Stimulated activated CD8-positive, alpha-beta memory T cell treated with anti-CD3 and anti-CD28 coated beads, Interleukin-15, amount 100 ng/mL, for 1 hour (primary cell): ENCODE results near the gene CDK17.
"Not testable (repeated sequence)": the region's sequence is repeated elsewhere in the genome, so short reads cannot be mapped to it uniquely, and the experiment has no call there.

Experiments used
- DNase-seq: peaks from one replicate; pipeline ENCODE4 v3.0.0-alpha.2; 2020; ENCODE audit warnings: low read depth

The CDK17 gene

DNA sequence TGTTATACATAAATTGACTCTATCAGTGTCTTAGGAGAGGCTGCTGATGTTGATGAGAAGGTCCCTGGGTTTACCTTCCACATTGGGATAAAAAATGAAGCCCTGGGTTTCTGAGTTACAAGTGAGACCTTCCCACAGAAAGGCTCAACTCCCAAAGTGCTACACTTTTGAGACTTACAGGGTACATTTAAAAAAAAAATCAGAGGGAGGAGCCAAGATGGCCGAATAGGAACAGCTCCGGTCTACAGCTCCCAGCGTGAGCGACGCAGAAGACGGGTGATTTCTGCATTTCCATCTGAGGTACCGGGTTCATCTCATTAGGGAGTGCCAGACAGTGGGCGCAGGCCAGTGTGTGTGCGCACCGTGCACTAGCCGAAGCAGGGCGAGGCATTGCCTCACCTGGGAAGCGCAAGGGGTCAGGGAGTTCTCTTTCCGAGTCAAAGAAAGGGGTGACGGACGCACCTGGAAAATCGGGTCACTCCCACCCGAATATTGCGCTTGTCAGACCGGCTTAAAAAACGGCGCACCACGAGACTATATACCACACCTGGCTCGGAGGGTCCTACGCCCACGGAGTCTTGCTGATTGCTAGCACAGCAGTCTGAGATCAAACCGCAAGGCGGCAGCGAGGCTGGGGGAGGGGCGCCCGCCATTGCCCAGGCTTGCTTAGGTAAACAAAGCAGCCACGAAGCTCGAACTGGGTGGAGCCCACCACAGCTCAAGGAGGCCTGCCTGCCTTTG is 84.3 kb downstream of the CDK17 start:
- DNase-seq: not testable (repeated sequence)

- DNase-seq: no peak
Observed at GRCh38 chr12:96314723-96315122, 85.5 kb downstream of the CDK17 start.

DNA sequence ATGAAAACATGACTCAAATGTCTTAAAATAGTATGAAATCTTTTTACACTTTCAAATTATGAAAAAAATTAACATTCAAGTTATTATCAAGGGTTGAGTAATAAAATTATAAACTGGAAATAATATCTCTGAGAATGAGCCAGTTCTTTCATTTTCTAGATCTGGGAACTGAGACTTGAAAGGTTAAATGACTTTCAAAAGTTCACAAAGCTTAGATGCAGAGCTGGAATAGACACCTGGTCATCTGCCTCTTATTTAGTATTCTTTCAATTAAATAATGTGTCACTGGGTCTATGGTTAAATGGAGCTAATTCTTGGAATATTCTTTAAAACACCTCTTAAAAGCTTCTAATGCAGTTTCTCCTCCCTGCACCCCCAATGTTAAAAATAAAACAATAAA is 86.6 kb downstream of the CDK17 start:
- DNase-seq: no peak

DNA sequence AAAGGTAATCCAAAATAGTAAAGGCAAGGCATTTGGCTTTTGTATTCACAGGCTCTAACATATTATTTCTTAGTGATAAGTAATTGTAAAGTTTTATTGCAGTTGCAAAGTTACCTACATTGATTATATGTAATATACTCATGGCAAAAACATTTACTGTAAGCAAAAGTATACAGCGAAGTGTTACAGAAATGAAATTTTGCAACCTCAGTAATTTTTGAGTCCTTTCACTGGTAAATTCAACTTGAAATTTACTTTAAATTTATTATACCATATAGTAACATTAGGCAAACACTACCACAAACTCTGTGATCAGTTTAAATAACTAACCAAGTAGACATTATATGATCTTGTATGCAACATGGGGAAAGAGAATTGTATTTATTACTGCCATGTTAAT is 89.0 kb downstream of the CDK17 start:
- DNase-seq: no peak

DNA sequence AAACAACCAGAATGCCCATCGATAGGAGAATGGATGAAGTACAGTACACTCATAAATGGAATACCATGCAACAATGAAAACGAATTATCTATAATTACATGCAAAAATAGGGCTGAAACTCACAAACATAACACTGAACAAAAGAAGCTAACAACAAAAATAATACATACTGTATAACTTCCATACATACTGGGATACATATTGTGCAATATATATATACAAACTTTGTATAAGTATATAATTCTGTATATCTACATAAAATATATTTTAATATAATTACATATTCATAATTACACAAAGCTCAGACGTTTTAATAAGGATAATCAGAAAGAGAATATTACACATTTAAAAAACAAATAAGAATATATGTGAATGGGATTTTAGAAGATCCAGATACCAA is 90.2 kb downstream of the CDK17 start:
- no peak for DNase-seq

- no peak for DNase-seq
Observed at GRCh38 chr12:96308881-96309280, 91.4 kb downstream of the CDK17 start.

DNA sequence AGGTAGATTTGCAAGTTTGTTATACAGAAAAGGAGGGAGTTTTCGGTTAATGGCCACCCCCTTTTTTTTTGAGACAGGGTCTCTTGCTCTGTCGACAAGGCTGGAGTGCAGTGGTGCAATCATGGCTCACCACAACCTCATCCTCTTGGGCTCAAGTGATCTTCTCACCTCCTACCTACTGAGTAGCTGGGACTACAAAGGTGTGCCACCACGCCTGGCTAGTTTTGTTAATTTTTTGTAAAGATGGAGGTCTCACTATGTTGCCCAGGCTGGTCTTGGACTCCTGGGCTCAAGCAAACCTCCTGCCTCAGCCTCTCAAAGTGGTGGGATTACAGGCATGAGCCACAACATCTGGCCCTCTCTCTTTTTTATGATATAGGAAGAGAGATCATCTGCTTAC is 94.6 kb downstream of the CDK17 start:
- DNase-seq: no peak

DNA sequence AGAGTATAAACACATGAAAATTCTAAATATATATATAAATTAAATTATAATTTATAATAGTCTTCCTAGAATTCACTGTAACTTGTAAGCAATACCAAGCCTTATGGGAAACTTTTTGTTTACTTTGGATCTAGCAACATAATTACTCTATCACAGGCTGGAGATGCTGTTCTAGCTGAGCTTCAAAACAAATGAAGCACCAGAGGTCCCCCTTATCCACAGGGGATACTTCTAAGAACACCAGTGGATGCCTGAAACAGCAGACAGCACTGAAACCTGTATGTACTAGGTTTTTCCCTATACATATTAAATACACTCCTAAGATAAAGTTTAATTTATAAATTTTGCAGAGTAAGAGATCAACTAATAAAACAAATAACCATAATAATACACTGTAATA is 96.6 kb downstream of the CDK17 start:
- no peak for DNase-seq

DNA sequence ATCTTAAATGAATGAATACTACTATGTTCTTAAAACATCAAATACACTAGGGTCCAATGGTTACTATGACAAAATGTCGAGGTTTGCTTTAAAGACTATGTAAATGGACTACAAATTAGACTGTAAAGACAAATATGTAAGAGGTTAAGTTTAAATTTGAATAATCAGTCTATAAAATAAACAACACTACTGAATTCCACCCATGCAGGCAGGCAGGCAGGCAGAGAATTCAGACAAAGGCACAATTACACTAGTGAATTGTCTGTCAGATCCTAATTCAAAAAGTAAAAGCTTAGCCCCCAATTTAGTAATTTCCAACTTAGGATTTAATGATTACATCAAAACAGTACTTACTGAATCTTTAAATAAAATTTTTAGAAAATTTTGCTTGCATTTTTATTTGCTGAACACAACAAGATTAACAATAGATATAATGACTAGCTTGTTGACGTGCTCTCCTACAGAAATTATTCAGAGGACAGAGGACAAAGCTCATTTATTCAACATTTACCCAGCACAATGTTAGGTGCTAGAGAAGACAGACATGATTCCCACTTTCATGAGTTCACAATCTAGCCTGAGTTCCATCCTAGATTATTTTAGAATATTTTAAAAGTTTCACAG is 97.4 kb downstream of the CDK17 start:
- DNase-seq: no peak

DNA sequence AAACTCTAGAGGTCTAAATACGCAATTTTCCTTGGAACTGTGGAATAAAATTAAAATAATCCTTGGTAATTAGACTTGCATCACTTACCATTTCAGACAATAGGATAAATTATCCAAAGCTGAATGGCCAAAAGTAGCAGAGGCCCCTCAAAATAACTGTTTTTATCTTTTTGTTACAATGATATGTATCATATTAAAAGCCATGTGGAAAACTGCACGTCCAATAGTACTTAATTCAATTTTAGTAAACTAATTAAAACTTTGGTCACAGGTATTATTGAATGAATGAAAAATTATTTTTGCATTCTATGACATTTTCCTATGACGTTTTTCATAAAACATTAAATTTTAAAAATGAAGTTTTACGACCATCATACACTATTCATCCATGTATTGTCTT is 98.5 kb downstream of the CDK17 start:
- DNase-seq: no peak

- DNase-seq: no peak
Observed at GRCh38 chr12:96300064-96300463, 100.2 kb downstream of the CDK17 start.

GRCh38 chr12:96297504-96297903 is 102.7 kb downstream of the CDK17 start:
- no peak for DNase-seq

DNA sequence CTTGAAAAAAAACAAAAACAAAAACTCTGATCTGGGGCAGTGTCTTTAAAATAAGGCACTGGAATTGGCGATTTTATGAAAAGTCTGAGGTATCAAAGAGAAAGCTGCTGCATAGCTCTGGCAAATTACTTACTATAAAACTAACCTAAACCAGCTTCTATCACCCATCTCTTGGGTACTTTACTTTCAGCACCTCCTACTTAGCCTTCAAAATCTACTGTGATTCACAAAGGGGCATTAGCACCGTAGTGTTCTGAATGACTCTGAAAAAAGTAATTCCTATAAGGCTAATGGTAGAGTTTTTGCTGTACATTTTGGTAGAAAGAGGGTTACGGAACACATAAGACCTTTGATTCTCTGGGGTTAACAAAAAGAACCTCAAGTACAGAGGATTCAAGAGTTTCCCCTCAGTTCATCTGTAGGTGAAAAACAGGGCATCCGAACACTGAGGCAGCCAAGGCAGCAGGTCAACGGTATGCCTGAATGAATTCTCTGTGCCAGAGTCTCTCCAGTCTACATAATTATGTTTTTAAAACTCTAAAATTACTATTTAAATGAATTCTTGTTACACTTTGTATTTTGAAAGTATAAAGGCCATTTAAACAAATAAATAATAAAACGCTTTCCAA is 104.6 kb downstream of the CDK17 start:
- no peak for DNase-seq

DNA sequence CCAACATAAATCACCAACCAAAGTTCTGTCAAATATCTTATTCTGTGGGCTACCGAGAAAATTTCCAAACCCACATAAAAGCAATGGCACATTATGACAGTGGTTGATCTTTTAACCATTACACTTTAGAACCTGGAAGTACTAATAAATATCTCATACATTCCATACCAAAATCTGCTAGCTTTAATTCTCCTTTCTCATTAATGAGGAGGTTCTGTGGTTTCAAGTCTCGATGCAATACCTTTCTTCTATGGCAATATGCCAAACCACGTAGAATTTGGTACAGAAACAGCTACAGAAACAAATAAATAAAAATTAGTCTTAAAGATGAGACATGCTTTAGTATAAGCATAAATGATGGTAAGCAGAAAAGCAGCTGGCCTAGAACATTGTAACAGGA is 105.4 kb downstream of the CDK17 start:
- DNase-seq: no peak

DNA sequence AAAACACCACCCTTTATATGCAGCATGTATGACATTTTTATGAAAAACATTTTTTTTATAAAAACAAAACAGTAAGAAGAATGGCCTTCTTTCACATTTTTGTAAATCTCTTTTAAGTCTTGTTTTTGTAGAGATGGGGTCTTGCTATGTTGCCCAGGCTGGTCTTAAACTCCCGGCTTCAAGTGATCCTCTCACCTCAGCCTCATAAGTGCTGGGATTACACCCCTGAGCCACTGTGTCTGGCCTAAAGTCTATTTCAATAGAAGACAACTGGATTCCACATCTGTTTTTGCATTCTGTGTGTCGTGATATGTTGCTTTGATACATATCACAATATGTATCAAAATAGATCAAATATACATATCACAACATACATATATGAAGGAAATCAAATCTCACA is 107.1 kb downstream of the CDK17 start:
- no peak for DNase-seq

DNA sequence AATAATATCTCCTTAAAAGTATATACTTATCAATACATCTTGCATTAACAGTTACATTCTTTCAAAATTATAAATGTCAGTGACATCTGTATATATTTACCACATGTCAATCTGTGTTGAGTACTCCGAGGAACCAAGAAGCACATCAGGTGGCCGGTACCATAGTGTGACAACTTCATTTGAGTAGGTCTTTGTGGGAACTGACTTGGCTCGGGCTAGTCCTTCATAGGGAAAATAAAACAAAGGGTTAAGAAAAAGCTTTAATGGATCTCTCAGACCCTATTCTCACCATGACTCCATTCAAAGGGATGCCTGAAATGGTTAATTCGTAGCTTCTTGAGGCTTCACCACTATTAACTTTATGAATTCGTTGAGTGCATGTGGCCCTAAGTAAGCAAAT is 111.2 kb downstream of the CDK17 start:
- no peak for DNase-seq

GRCh38 chr12:96285158-96285557 is 115.1 kb downstream of the CDK17 start:
- DNase-seq: no peak

DNA sequence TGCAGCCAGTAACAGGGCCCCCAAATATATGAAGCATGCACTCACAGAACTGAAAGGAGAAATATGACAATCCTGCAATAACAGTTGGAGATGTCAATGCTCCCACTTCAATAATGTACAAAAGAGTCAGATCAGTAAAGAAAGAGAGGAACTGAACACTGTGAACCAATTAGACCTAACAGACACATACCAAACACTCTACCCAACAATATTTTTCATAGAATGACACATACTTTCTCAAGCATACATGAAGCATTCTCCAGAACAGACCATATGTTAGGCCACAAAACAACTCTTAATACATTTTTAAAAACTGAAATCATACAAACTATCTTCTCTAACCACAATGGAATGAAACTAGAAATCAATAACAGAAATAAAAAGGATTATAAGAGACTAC is 125.9 kb downstream of the CDK17 start:
- DNase-seq: no peak

- DNase-seq: no peak
Observed at GRCh38 chr12:96271469-96272199, 128.6 kb downstream of the CDK17 start.

GRCh38 chr12:96266238-96266637 is 134.0 kb downstream of the CDK17 start:
- no peak for DNase-seq

DNA sequence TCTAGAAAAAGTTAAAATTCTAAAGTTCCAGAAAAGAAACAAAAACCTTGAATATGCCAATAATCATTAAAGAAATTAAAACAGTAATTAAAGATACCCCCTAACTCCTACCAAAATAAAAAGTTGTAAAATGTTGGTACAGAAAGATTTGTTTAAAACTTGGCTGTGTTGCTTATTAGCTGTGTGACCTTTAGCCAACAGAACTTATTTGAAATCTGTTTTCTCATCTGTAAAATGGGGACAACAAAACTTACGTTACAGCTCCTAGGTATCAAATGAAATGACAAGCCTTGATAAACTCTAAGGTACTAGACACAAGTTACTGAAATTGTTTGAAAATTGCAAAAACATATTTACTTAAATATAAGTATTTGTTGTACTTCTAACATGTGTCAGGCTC is 134.4 kb downstream of the CDK17 start:
- no peak for DNase-seq

GRCh38 chr12:96265400-96265799 is 134.8 kb downstream of the CDK17 start:
- DNase-seq: no peak

DNA sequence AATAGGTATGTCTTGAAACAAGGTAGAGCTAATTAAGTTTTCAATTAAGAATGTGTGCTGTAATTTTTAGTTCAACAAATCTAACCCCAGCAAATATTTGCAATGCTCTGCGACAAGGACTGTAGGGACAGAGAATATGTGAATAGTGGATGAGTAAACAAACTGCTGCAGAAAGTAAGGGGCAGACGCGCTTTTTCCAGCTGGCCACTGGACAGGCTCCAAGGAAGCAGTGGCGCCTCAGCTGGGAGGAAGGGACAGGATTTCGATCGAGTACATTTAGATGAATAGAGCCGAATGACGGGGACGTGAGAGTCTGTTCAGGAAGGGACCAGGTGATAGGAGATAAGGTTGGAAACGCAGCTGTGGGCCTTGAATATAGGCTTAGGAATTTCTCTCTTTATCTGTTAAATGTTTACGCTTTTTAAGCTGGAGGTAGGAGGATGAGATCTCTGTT is 136.8 kb downstream of the CDK17 start:
- no peak for DNase-seq
